ENCODE data around the gene CEACAM7. TPM values are rescaled to one million over a fixed set of nuclear protein-coding genes. Genes with fewer than 3 reads are reported as not detected.

The CEACAM7 gene
- total RNA-seq, 1 experiment from 2014 or later, result 0.15 TPM

DNA sequence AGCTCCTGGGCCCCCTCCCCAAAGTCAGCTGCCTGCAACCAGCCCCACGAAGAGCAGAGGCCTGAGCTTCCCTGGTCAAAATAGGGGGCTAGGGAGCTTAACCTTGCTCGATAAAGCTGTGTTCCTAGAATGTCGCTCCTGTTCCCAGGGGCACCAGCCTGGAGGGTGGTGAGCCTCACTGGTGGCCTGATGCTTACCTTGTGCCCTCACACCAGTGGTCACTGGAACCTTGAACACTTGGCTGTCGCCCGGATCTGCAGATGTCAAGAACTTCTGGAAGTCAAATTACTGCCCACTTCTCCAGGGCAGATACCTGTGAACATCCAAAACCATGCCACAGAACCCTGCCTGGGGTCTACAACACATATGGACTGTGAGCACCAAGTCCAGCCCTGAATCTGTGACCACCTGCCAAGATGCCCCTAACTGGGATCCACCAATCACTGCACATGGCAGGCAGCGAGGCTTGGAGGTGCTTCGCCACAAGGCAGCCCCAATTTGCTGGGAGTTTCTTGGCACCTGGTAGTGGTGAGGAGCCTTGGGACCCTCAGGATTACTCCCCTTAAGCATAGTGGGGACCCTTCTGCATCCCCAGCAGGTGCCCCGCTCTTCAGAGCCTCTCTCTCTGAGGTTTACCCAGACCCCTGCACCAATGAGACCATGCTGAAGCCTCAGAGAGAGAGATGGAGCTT lies 15.7 kb upstream of the CEACAM7 start (continued):
- TF ChIP-seq ZNF425 (CRISPR knock-in tag; conservative IDR thresholded peaks at IDR 0.05), result no peak
- TF ChIP-seq EMX1 (CRISPR knock-in tag; IDR thresholded peaks at IDR 0.05), result no peak
- no peak for TF ChIP-seq SMAD4 (CRISPR knock-in tag; IDR thresholded peaks at IDR 0.05)
- TF ChIP-seq ZNF512 (CRISPR knock-in tag; IDR thresholded peaks at IDR 0.05; ENCODE audit: borderline replicate concordance), result no peak

DNA sequence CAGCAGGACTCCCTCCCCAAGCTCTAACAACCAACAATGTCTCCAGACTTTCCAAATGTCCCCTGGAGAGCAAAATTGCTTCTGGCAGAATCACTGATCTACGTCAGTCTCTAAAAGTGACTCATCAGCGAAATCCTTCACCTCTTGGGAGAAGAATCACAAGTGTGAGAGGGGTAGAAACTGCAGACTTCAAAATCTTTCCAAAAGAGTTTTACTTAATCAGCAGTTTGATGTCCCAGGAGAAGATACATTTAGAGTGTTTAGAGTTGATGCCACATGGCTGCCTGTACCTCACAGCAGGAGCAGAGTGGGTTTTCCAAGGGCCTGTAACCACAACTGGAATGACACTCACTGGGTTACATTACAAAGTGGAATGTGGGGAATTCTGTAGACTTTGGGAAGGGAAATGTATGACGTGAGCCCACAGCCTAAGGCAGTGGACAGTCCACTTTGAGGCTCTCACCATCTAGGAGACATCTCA lies 14.1 kb upstream of the CEACAM7 start:
- POLR2A ChIA-PET, result no interaction called here
- H3K4me1 Mint-ChIP-seq, result 0 out of 2 replicates have a peak, but pooled peaks cover 2% of the 10 kb centered on the region
- H3K36me3 Mint-ChIP-seq, result no peaks in the 10 kb centered on the region
- no peak for TF ChIP-seq USF1 (CRISPR knock-in tag; IDR thresholded peaks at IDR 0.05)
- TF ChIP-seq ZNF281 (CRISPR knock-in tag; IDR thresholded peaks at IDR 0.05), result no peak
- TF ChIP-seq, protein P1, sequence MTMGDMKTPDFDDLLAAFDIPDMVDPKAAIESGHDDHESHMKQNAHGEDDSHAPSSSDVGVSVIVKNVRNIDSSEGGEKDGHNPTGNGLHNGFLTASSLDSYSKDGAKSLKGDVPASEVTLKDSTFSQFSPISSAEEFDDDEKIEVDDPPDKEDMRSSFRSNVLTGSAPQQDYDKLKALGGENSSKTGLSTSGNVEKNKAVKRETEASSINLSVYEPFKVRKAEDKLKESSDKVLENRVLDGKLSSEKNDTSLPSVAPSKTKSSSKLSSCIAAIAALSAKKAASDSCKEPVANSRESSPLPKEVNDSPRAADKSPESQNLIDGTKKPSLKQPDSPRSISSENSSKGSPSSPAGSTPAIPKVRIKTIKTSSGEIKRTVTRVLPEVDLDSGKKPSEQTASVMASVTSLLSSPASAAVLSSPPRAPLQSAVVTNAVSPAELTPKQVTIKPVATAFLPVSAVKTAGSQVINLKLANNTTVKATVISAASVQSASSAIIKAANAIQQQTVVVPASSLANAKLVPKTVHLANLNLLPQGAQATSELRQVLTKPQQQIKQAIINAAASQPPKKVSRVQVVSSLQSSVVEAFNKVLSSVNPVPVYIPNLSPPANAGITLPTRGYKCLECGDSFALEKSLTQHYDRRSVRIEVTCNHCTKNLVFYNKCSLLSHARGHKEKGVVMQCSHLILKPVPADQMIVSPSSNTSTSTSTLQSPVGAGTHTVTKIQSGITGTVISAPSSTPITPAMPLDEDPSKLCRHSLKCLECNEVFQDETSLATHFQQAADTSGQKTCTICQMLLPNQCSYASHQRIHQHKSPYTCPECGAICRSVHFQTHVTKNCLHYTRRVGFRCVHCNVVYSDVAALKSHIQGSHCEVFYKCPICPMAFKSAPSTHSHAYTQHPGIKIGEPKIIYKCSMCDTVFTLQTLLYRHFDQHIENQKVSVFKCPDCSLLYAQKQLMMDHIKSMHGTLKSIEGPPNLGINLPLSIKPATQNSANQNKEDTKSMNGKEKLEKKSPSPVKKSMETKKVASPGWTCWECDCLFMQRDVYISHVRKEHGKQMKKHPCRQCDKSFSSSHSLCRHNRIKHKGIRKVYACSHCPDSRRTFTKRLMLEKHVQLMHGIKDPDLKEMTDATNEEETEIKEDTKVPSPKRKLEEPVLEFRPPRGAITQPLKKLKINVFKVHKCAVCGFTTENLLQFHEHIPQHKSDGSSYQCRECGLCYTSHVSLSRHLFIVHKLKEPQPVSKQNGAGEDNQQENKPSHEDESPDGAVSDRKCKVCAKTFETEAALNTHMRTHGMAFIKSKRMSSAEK (CRISPR knock-in tag; IDR thresholded peaks at IDR 0.05; ENCODE audit: borderline replicate concordance), result no peak
- no peak for TF ChIP-seq JAZF1 (CRISPR knock-in tag; IDR thresholded peaks at IDR 0.05)
- no peak for TF ChIP-seq ZNF416 (CRISPR knock-in tag; IDR thresholded peaks at IDR 0.05)
- TF ChIP-seq ZNF396 (CRISPR knock-in tag; IDR thresholded peaks at IDR 0.05; ENCODE audit: borderline replicate concordance), result no peak
- TF ChIP-seq, protein P2, sequence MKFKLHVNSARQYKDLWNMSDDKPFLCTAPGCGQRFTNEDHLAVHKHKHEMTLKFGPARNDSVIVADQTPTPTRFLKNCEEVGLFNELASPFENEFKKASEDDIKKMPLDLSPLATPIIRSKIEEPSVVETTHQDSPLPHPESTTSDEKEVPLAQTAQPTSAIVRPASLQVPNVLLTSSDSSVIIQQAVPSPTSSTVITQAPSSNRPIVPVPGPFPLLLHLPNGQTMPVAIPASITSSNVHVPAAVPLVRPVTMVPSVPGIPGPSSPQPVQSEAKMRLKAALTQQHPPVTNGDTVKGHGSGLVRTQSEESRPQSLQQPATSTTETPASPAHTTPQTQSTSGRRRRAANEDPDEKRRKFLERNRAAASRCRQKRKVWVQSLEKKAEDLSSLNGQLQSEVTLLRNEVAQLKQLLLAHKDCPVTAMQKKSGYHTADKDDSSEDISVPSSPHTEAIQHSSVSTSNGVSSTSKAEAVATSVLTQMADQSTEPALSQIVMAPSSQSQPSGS (CRISPR knock-in tag; IDR thresholded peaks at IDR 0.05; ENCODE audit: borderline replicate concordance, low read depth), result no peak
- no peak for TF ChIP-seq E2F4 (CRISPR knock-in tag; IDR thresholded peaks at IDR 0.05; ENCODE audit: borderline replicate concordance, low read depth)
- TF ChIP-seq PRRX2 (CRISPR knock-in tag; IDR thresholded peaks at IDR 0.05), result no peak
- TF ChIP-seq SMAD3 (CRISPR knock-in tag; IDR thresholded peaks at IDR 0.05; ENCODE audit: borderline replicate concordance), result no peak
- TF ChIP-seq MLX (CRISPR knock-in tag; IDR thresholded peaks at IDR 0.05), result no peak
- TF ChIP-seq ETV6 (CRISPR knock-in tag; IDR thresholded peaks at IDR 0.05), result no peak
- no peak for TF ChIP-seq EMX1 (CRISPR knock-in tag; IDR thresholded peaks at IDR 0.05)
- TF ChIP-seq ZNF512 (CRISPR knock-in tag; IDR thresholded peaks at IDR 0.05; ENCODE audit: borderline replicate concordance), result no peak
- no peak for TF ChIP-seq NR1H2 (CRISPR knock-in tag; IDR thresholded peaks at IDR 0.05)

More for the DNA sequence above, 14.1 kb upstream of the CEACAM7 start:
- Mint-ChIP-seq H3K4me3 (no peak overlapping the region), H3K27ac (no peak overlapping the region), H3K9me3 (no peaks in the 10 kb centered on the region), H3K27me3 (ENCODE audit: low read depth) (peaks cover 13% of the 10 kb centered on the region)
- CTCF ChIA-PET, result interaction anchor here (0.6 to 5.8 kb wide), 25 partner anchors 8 to 220 kb away, joined by 3 to 69 read pairs (median 4); partner anchors contain the start of genes CEACAM6, CEACAM7 and RPS19
- DNase-seq (ENCODE audit: low spot score), result no peak
- no peak for ATAC-seq
